SU-DHL-6 (cell line): ENCODE data around the gene CALCR.

Experiments
- CTCF ChIP-seq: fragments of 200-600 bp; sonication (generic); IDR thresholded peaks from one replicate; pipeline ENCODE4 v1.5.1; 2017; ENCODE audit warnings: antibody characterized with exemption, mild to moderate bottlenecking, low read length, moderate library complexity; ENCODE audit not compliant: insufficient read depth, poor library complexity, severe bottlenecking
- EZH2phosphoT487 ChIP-seq: fragments of 200-600 bp; sonication (generic), shearing (Covaris generic); conservative IDR thresholded peaks from 2 replicates; pipeline ENCODE4 v1.6.1; 2018; ENCODE audit warnings: mild to moderate bottlenecking, antibody characterized with exemption, low read length, moderate library complexity, mixed read lengths

GRCh38 chr7:93414574-93414973 lies 159.9 kb downstream of the CALCR start:
- TF ChIP-seq EZH2phosphoT487 (no peak), CTCF (no peak)
